HS-5 (cell line): Measurements from ENCODE around the gene OR5A2.
"Not testable (repeated sequence)": the region's sequence is repeated elsewhere in the genome, so short reads cannot be mapped to it uniquely, and the experiment has no call there.

ENCODE experiments used
- DNase-seq: peaks from one replicate; pipeline ENCODE4 v3.0.0-alpha.2; 2012; ENCODE audit warnings: low read depth

OR5A2 gene

GRCh38 chr11:59380263-59381059 is 45.8 kb downstream of the OR5A2 start:
- no peak for DNase-seq

GRCh38 chr11:59372324-59372723 is 53.9 kb downstream of the OR5A2 start:
- DNase-seq, result not testable (repeated sequence)

- DNase-seq, result no peak
Measured at GRCh38 chr11:59368238-59369022, 57.8 kb downstream of the OR5A2 start.
